Myocyte (in vitro differentiated cells): Measurements from ENCODE around the gene ZNF609. TPM values are rescaled to one million over a fixed set of nuclear protein-coding genes. Genes with fewer than 3 reads are reported as not detected.
"Not testable (repeated sequence)": the region's sequence is repeated elsewhere in the genome, so short reads cannot be mapped to it uniquely, and the experiment has no call there.

Experiments used
- DNase-seq: peaks from one replicate; pipeline ENCODE4 v3.0.0-alpha.2; 2012; ENCODE audit warnings: low read depth
- total RNA-seq: library from RNA; depleted of rRNA; stranded (reverse); fragments of >200 nt; gene quantifications from 2 replicates; pipeline ENCODE4 v1.2.3, GENCODE V29; 2014

Gene ZNF609
- total RNA-seq, 1 donor from 2014 or later, result 16.2 TPM

DNA sequence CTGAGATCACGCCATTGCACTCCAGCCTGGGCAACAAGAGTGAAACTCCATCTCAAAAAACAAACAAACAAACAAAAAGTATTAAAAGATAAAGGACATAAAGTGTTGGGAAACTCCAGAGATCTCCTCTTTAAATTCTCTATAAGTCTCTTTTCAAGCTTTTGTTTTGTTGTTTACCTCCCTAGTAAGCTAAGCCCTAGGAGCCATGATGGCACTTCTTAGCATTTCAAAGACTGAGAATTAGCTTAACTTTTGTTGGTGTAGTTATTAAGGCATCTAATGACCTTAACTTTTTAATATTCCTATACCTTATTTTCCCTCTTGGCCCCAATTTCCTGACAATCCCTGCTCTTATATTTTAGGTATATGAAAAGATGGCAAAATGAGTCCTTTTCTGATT is 157.3 kb downstream of the ZNF609 start:
- no peak for DNase-seq

DNA sequence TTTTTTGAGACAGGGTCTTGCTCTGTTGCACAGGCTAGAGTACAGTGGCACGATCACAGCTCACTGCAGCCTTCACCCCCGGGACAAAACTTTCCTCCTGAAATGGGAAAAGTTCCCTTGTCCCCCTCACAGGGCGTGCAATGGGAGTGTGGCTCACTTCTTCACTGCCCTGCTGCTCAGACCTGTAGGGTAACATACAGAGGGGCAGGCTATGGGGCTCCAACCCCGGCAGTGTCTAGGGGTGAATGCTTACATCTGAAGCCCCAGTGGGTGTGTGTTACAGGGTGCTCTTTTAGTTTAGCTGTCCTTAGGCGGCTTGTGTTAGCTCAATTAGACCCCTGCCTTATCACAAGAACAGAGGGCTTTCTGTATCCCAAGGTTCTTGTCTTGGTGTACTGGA is 157.8 kb downstream of the ZNF609 start:
- no peak for DNase-seq

DNA sequence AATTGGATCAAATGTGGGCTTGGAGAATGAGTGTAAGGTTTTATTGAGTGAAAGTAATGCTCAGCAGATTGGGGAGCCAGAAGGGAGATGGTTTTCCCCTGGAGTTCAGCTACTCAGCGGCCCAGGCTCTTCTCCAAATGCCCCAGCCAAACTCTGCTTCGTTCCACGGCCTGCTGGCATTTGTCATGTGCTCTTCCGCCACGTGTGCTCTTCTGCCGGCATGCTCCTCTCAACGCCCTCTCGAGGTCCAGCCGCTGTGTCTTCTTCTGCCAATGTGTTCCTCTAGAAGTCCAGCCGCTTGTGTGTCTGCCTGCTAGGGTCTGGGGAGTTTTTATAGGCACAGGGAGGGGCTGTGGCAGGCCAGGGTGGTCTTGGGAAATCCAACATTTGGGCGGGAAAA is 158.2 kb downstream of the ZNF609 start:
- DNase-seq, result no peak

DNA sequence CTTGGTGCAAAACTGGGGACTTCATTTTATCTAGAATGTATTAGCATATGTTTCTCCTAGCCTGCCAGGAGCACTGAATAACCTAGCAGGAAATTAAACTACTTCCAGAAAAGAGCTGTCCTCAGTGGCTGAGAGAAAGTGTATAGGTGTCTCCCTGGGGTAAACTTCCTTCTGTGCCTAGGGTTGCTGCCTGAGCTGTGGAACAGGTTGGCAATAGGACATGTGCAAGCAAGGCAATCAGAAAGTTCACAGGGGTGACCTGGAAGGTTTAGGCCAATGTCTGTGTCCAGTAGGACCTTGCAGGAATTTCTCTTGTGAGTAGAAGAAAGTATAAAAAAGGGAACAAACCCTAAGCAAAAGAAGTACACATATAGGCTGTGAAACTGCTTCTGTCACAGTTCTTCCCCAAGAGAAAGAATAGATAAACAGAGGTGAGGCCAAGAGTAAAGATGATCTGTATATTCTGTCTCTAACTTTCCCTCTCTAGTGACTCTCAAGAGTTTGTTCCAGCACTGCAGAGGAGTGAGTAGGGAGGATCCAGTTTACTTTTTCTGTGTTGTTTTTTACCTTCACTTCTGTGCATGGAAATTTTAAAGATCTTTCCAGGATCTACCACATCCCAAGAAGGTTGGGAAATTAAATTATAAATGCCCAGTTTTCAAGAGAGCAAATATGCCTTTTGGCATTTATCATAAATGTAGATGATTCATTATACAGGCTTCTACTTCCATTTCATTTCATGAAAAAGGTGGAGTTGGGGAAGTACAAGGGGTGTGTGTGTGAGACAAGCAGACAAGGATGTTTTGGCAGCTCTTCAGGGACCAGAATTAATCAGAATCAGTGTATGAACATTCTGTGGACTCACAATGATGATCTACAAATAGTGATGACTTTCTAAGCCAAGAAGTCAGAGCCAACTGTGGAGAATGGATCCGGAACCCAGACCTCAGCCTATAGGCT is 159.8 kb downstream of the ZNF609 start:
- no peak for DNase-seq

DNA sequence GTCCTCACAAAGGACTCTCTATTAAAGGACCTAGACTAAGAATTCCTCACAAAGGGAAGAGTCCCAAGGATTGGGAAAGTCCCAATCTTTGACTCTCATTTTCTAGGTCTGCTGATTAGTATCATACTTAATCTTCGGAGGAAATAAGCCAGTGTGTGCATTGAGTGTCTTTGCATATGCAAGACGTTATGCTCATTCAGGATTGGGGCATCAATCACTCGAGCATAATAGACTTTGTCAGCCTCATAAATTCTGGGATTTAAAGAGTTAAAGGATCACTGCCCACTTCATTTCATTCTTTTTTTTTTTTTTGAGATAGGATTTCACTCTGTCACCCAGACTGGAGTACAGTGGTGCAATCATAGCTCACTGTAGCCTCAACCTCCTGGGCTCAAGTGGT is 160.7 kb downstream of the ZNF609 start:
- no peak for DNase-seq

DNA sequence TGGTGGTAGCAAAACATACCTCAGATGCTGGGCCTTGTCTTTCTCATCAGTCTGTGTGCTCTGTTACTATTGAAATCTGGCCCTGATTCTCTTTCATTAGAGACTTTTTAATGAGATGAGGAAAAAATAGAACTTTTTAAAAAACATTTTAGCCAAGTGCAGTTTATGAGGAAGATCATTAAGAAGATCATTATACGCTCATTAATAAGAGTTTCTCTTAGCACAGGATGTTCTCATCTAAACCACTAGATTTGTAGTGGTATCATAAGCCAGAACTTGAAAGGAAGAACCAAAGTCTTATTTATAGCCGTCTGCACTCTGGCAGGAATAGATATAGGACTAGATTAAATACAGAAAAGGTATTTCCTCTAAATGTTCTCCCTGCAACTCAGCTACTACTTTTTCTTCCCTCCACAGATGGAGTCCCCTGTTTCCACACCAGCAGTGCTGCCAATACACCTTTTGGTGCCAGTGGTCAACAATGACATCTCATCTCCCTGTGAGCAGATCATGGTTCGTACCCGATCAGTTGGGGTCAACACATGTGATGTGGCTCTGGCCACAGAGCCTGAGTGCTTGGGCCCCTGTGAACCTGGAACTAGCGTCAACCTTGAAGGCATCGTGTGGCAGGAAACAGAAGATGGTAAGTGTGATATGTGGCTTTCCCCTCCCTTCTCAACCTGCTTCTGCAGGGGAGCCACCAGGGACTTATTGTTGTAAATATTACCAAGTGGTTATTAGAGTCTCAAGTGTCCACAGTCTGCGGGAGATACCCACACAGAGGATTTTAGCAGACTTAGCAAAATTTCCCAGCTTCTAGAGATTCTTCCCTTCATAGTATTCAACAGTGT is 162.3 kb downstream of the ZNF609 start:
- DNase-seq, result no peak

DNA sequence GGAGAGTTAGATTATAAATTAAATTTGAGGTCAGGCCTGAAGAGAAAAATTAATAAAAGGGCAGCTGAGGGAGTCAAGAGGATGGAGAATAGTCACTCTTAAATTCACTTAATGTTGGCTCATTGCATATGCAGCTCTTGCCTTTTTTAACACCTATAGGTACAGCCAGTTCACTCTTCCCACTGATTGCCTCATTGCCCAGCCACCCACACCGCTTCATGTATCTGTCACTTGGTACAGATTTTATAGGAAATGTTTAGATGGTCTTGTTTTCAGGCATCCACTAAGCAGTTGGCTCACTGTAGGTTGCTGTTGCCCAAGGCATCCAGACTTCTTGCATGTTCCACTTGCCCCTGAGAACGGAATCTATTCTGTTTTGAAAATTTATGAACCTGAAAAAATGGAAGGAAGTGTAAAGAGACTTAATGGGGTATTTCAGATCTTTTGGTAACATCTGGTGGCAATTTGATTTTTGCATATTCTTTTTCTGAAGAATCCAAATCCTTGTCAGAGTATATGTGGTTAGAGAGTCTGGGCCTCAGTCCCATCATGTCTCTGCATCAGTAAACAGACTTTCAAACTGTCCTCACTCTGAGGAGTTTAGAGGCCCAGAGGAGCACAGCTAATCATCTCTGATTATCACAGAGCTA is 163.1 kb downstream of the ZNF609 start:
- no peak for DNase-seq

DNA sequence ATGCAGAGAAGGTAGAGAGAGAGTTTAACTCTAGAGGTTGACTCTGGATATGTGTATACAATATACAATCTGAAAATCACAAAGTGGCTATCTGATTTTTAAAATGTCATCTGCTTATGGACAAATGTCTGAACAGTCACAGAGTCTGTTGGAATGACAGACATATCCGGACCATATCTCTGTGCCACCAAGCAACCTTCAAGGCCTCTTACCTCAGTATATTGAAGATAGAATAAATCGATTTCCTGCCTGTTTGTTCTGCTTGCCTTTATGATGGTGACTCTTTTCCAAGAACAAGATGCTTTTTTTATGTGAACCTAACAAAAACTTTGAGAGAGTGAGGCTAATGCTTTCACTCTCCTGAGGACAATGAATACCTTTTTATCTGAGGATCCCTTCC is 163.9 kb downstream of the ZNF609 start:
- no peak for DNase-seq

DNA sequence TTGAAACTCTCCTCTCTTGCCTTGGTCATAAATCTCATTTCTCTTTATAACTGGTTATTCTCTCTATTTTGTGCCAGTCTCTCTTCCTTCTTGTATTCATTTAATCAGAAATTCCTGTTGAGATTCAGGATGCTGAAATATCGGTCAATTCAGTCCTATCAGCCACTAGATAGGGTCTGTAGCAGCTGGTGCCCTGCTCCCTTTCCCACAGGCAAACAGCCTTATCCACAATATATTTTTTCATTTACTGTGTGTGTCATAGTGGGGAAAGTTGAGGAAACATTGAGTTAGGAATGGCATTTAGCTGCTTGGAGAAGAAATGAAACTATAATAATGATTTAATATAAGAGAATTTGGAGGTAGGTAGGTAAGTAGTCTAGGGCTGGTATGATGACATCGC is 168.7 kb downstream of the ZNF609 start:
- no peak for DNase-seq

DNA sequence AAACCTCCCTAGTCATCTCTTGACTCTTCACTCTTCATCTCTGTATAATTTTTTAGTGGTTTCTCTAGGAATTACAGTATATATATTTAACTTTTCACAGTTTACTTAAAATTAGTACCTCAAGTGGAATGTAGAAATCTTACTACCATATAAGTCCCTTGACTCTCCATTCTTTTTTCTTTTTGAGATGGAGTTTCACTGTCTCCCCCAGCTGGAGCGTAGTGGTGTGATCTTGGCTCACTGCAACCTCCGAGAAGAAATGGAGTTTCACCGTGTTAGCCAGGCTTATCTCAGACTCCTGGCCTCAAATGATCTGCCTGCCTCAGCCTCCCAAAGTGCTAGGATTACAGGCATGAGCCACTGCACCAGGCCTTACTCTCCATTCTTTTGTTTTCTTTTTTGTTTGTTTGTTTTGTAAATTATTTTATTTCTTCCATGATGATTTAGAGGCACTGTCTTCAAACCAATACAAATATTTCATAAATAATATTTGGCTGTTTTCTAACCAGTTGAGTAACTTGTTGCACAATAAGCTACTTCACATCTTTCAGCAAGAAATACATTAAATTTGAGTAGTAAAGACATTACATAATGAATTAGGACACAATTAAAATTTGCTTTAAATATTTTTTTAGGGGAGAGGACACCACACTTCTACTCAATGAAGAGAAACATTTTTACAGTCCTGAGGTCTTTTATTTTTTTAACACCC is 170.2 kb downstream of the ZNF609 start:
- DNase-seq, result no peak

DNA sequence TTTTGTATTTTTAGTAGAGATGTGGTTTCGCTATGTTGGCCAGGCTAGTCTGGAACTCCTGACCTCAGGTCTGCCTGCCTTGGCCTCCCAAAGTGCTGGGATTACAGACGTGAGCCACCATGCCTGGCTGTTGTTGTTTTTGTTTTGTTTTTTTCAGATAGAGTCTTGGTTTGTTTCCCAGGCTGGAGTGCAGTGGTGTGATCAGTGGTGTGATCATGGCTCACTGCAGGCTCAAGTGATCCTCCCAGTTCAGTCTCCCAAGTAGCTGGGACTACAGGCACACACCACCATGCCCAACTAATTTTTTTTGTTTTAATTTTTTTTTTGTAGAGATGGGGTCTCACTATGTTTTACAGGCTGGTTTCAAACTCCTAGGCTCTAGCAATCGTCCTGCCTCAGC is 172.3 kb downstream of the ZNF609 start:
- DNase-seq, result not testable (repeated sequence)

DNA sequence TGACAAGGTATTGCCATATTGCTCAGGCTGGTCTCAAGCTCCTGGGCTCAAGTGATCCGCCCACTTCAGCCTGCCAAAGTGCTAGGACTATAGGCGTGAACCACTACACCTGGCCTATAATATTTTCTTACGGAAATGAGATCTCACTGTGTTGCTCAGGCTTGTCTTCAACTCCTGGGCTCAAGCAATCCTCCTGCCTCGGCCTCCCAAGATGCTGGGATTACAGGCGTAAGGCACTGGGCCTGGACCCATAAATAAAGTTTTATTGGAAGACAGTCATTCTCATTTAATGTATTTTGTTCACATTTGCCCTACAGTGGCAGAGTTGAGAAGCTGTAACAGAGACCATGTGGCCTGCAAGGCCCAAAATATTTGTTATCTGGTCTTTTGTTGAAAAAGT is 173.0 kb downstream of the ZNF609 start:
- DNase-seq, result no peak

DNA sequence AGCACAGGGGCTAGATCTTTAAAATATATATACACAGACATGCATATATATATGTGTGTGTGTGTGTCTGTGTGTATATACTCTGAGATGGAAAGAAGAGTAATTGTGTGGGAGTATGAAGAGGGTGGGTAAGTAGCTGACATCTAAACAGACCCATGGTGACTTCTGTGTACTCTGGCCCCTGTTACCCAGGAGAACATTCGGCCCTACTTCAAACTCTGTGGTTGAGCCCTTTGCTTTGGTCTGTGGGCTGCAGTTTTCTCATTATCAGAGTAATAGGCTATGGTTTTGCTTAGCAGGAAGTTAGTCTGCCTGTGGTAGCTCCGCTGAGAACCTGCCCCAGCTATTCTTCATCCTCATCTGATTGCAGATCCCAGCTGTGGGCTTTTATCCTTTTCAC is 173.6 kb downstream of the ZNF609 start:
- DNase-seq, result peak; percentile 15

DNA sequence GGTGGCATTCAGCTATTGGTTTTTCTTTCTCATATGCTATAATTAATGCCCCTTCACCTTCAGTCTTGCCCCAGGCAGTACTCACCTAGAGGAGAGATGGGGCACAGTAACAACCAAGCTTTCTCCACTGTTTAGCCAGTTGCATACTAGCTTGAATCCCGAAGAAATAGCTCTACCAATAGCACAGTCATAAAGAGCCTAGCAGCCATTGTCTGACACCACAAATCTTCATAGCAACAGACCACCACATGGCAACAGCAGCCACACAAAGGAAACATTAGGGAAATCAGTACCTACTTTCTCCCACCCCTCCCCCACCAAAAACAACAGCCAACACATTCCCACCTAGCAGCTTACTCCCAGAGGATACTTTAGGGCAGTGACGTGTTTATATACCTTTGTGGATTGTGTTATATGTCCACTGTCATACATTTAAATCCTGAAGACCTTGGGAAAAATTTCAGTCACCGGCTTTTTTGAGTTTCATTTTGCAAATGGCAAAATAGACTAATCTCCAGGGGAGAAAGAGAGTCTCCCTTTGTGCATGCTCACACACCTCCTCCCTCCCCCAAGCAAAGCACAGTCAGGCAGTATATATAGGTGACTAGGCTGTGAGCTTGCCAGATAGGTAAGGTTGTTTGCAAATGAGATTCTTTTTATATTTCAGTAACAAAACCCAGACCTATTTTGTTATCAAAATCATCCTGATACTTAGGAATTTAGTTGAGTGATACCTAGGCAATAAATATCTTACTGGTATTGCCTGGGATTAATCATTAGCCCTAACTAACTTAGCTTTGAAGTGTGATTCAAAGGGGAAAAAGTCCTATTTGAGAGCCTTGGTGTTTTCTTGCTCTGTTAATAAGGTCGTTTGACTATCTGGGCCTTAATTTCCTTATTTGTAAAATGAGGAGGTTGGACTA is 174.5 kb downstream of the ZNF609 start:
- DNase-seq, result peak; percentile 38

DNA sequence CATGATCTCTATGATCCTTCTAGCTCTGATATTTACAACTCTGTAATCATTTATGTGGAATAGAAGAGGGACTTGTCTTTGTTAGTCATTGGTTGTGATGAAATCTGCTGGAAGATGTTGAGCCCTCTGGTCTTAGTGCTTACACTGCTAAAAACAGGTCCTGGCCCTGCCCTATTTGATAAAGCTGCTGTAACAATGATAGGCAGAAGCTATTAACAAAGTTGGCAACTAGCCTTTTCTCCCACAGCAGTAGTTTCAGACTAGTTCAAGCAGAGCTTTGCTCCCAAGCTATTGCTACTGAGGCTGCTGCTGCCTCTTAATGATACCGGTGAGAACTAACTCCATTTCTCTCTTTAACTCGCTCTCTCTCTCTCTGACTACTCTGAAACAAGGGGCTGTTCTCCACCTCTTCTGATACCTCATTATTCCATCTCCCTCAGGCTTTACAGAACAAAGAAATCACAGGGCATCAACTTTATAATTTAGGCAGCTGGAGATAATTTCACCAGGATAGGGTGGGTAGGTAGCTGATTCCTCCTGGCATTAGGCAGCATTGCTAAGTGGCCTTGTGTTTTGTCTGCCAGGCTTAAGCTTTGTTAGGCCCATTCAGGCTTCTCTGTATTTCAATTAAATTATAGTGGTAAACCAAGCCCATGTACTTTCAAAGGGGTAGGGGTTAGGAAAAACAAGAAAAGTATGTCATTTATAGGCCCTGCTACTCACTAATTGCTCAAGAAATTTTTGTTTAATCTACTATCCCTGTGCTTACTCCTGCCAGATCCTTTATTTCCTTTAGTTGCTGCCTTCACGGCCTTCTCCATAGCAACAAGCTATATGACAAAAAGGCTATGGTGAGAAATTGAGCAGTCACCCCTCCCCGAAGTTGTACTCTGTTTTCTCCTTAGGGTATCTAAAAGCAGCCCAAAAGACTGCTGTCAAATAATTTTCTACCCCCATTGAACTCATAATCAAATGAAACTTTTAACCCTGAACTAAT is 175.4 kb downstream of the ZNF609 start:
- DNase-seq, result peak; percentile 42

DNA sequence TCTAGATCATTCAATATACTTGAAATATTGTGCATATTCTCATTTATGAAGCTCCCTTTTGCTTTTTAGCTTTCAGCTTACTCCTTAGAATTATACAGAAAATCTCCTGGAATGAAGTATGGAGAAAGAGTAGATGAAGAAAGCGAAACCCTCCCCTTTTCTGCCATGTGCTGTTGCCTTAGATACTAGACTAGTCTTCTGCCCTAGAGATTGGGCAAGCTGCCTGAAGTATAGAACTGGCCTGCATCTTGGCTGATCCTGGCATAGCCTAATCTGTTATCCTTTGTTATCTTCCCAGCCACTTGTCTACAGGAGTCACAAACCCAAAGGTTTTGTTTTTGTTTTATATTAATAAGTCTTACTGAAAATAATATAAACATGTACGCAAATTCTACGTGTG is 176.2 kb downstream of the ZNF609 start:
- DNase-seq, result no peak

DNA sequence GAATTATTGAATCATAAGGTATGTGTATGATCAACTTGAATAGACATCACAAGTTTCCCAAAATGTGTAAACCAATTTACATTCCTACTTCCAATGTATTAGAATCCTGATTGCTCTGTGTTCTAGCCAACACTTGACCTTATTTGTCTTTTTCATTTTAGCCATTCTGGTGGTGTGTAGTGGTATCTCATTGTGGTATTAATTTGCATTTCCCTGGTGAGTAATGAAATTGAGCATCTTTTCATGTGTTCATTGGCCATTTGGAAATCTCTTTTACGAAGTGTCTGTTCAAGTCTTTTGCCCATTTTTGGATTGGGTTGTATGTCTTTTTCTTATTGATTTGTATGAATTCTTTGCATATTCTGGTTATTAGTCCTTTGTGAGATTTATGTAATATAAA is 177.0 kb downstream of the ZNF609 start:
- no peak for DNase-seq

DNA sequence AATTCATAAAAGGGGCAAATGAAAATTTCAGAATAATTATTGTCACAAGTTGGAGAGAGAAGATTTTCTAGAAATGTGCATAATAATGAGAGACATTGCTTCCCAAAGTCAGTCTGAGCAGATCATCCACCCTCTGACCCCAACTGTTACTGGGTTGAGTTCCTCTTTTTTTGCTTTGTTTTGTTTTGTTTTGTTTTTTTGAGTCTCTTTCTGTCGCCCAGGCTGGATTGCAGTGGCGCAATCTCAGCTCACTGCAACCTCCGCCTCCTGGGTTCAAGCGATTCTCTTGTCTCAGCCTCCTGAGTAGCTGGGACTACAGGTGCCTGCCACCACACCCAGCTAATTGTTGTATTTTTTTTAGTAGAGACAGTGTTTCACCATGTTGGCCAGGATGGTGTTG is 179.4 kb downstream of the ZNF609 start:
- DNase-seq, result not testable (repeated sequence)
